ENCODE measurements around the gene ZNF560. TPM values are rescaled to one million over a fixed set of nuclear protein-coding genes. Genes with fewer than 3 reads are reported as not detected.

ZNF560 gene
- total and polyA plus RNA-seq, 2 donors (not counting 1 experiment from before 2014, with no cell fraction given): 0.61 to 7.3 TPM

DNA sequence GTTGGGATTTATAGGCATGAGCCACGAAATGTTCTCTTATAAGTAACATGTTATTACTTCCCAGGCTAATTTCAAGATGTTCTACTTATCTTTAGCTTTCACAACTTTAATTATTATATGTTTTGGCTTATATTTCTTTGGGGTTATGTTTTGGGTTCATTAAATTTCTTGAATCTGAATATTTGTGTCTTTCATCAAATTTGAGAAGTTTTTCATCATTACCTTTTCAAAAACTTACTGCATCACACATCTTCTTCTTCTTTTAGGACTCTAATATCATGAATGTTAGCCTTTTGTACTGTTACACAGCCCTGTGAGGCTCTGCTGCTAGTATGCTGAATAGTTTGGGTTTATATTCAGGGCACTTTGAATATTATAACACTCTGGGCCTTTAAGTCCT, 53.4 kb downstream of the ZNF560 start:
- H3K79me2 ChIP-seq (ENCODE audit: control insufficient read depth, insufficient read depth, low read length): no peaks in the 10 kb centered on the region
- no peak overlapping the region for H3K4me2 ChIP-seq (ENCODE audit: extremely low read depth, insufficient read depth, low read length)
- H2AFZ ChIP-seq (ENCODE audit: low read length): no peak overlapping the region
- no peak for DNase-seq (ENCODE audit: low read depth in 2 of 2)
- TF ChIP-seq, protein P1, sequence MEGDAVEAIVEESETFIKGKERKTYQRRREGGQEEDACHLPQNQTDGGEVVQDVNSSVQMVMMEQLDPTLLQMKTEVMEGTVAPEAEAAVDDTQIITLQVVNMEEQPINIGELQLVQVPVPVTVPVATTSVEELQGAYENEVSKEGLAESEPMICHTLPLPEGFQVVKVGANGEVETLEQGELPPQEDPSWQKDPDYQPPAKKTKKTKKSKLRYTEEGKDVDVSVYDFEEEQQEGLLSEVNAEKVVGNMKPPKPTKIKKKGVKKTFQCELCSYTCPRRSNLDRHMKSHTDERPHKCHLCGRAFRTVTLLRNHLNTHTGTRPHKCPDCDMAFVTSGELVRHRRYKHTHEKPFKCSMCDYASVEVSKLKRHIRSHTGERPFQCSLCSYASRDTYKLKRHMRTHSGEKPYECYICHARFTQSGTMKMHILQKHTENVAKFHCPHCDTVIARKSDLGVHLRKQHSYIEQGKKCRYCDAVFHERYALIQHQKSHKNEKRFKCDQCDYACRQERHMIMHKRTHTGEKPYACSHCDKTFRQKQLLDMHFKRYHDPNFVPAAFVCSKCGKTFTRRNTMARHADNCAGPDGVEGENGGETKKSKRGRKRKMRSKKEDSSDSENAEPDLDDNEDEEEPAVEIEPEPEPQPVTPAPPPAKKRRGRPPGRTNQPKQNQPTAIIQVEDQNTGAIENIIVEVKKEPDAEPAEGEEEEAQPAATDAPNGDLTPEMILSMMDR (conservative IDR thresholded peaks at IDR 0.05 in 1 of 2, IDR thresholded peaks at IDR 0.05 in 1 of 2; ENCODE audit: low read depth in 1 of 2, low read length in 2 of 2): no peak
- TF ChIP-seq EZH2 (IDR thresholded peaks at IDR 0.05; ENCODE audit: low read length, missing control alignments): no peak
- no peaks in the 10 kb centered on the region for H3K36me3 ChIP-seq (ENCODE audit: control insufficient read depth, insufficient read depth, low read length)
- H3K27ac ChIP-seq (ENCODE audit: insufficient read depth, low read length): no peak overlapping the region
- H3K9ac ChIP-seq (ENCODE audit: insufficient read depth, low read length): no peak overlapping the region
- no peaks in the 10 kb centered on the region for H3K27me3 ChIP-seq (ENCODE audit: control insufficient read depth, insufficient read depth, low read length)
- H3K4me1 ChIP-seq (ENCODE audit: control insufficient read depth, extremely low read depth, insufficient read depth, low read length): no peaks in the 10 kb centered on the region
- no peaks in the 10 kb centered on the region for H3K9me3 ChIP-seq (ENCODE audit: control insufficient read depth, insufficient read depth, low read depth, low read length)
- H4K20me1 ChIP-seq (ENCODE audit: control insufficient read depth, extremely low read depth, insufficient read depth, low read length): no peaks in the 10 kb centered on the region
- no peak overlapping the region for H3K4me3 ChIP-seq (replicated peaks in 1 of 4; ENCODE audit: control extremely low read depth in 1 of 4, insufficient read depth in 1 of 4, low read depth in 3 of 4, low read length in 4 of 4)

DNA sequence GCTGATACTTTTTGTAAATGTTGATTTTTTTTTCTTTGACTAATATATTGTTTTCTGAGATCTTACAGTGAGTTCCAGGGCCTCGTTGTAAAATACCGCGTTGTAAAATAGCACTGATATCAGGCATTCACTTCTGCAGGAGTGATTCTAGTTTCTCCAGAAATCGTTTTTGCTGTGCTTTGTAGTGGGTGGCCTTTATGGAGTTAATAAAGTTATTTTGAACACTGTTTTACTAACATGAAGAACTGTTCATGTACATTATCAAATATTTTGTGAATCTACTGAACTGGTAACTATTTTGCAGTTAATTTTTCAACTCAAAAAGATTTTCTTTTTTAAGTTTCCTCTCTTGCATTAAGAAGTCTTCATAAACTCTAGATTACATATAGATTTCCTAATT, 62.1 kb downstream of the ZNF560 start:
- H3K36me3 ChIP-seq (ENCODE audit: control insufficient read depth, insufficient read depth, low read length): peaks cover 2% of the 10 kb centered on the region

DNA sequence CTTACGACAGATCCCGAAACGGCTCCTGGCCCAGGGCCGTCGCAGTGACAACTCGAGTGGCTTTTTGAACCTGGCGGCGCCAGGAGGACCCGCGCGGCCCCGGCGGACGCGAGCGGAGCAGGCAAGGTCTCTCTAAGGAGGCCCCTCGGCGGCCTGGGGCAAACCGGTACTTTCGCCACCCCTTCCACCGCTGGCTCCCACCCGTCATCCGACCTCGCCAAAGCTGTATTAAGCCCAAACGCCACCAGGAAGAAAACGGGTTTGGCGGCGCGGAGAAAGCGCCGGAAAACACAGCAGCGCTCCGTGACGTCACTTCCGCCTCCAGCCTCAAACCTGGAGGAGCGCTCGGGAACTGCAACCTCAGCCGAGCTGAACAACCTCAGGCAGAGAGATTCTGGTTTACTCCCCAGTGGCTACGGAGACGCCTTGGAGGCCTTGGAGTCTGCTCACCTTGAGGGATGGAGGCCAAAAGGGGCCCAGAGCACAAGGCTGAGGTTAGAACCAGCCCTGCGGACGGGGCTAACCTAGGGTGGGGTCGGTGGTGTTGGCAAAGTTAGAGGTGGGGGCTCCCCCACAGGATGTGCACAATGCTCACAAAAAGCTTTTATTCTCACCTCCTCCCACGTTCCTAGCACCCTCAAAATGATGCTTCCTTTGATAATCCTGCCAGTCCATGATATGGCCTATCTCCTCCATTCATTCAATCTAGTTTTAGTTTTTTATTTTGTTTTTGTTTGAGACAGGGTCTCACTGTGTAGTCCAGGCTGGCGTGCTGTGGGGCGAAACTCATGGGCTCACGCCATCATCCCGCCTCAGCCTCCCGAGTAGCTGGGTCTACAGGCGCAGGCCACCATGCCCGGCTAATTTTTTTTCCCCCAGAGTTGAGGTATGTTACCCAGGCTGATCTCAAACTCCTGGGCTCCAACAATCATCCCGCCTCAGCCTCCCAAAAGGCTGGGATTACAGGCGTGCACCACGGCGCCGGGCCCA, 62.8 kb downstream of the ZNF560 start, which contains the start of gene ZNF266:
TSS of gene ZNF266 (minus strand) at position 295 of the 990 bp plus-strand sequence. CDS start 15,484 bp downstream, outside the sequence.
- no peaks in the 10 kb centered on the region for H3K79me2 ChIP-seq (ENCODE audit: control insufficient read depth, insufficient read depth, low read length)
- no peaks in the 10 kb centered on the region for H4K20me1 ChIP-seq (ENCODE audit: control insufficient read depth, extremely low read depth, insufficient read depth, low read length)
- no peaks in the 10 kb centered on the region for H3K4me1 ChIP-seq (ENCODE audit: control insufficient read depth, extremely low read depth, insufficient read depth, low read length)
- H3K27me3 ChIP-seq (ENCODE audit: control insufficient read depth, insufficient read depth, low read length): no peaks in the 10 kb centered on the region
- TF ChIP-seq EZH2 (IDR thresholded peaks at IDR 0.05; ENCODE audit: low read length, missing control alignments): no peak
- TF ChIP-seq, protein P1 (conservative IDR thresholded peaks at IDR 0.05 in 1 of 2, IDR thresholded peaks at IDR 0.05 in 1 of 2; ENCODE audit: low read depth in 1 of 2, low read length in 2 of 2): peak; percentile 66 to 76
- H2AFZ ChIP-seq (ENCODE audit: low read length): peak within 1 kb of the TSS; percentile 98
- H3K27ac ChIP-seq (ENCODE audit: insufficient read depth, low read length): peak within 1 kb of the TSS; percentile 89
- H3K4me3 ChIP-seq (replicated peaks in 1 of 4; ENCODE audit: control extremely low read depth in 1 of 4, insufficient read depth in 1 of 4, low read depth in 3 of 4, low read length in 4 of 4): peak within 1 kb of the TSS; percentile 58 to 90 (median 82)
- H3K36me3 ChIP-seq (ENCODE audit: control insufficient read depth, insufficient read depth, low read length): peaks cover 2% of the 10 kb centered on the region
- peak; percentile 90 for DNase-seq (ENCODE audit: low read depth in 2 of 2)
- H3K9me3 ChIP-seq (ENCODE audit: control insufficient read depth, insufficient read depth, low read depth, low read length): no peaks in the 10 kb centered on the region
- peak within 1 kb of the TSS; percentile 91 for H3K4me2 ChIP-seq (ENCODE audit: extremely low read depth, insufficient read depth, low read length)
- H3K9ac ChIP-seq (ENCODE audit: insufficient read depth, low read length): peak within 1 kb of the TSS; percentile 80

More for the DNA sequence above, 62.1 kb downstream of the ZNF560 start:
- Histone ChIP-seq H4K20me1 (ENCODE audit: control insufficient read depth, extremely low read depth, insufficient read depth, low read length) (no peaks in the 10 kb centered on the region), H3K4me2 (ENCODE audit: extremely low read depth, insufficient read depth, low read length) (peak overlapping the region; percentile 91), H3K4me3 (replicated peaks in 1 of 4; ENCODE audit: control extremely low read depth in 1 of 4, insufficient read depth in 1 of 4, low read depth in 3 of 4, low read length in 4 of 4) (peak overlapping the region; percentile 58 to 90 (median 82)), H2AFZ (ENCODE audit: low read length) (no peak overlapping the region), H3K27ac (ENCODE audit: insufficient read depth, low read length) (no peak overlapping the region), H3K79me2 (ENCODE audit: control insufficient read depth, insufficient read depth, low read length) (no peaks in the 10 kb centered on the region), H3K27me3 (ENCODE audit: control insufficient read depth, insufficient read depth, low read length) (no peaks in the 10 kb centered on the region), H3K4me1 (ENCODE audit: control insufficient read depth, extremely low read depth, insufficient read depth, low read length) (no peaks in the 10 kb centered on the region), H3K9me3 (ENCODE audit: control insufficient read depth, insufficient read depth, low read depth, low read length) (no peaks in the 10 kb centered on the region), H3K9ac (ENCODE audit: insufficient read depth, low read length) (no peak overlapping the region)
- no peak for DNase-seq (ENCODE audit: low read depth in 2 of 2)
- TF ChIP-seq EZH2 (IDR thresholded peaks at IDR 0.05; ENCODE audit: low read length, missing control alignments): no peak
- TF ChIP-seq, protein P1 (conservative IDR thresholded peaks at IDR 0.05 in 1 of 2, IDR thresholded peaks at IDR 0.05 in 1 of 2; ENCODE audit: low read depth in 1 of 2, low read length in 2 of 2): no peak
